ENCODE results near the gene PDE9A.
A peak's percentile ranks its signal among the peaks of the same experiment; 100 is the strongest.

The PDE9A gene

GRCh38 chr21:42731264-42732032, 78.0 kb downstream of the PDE9A start:
- Histone ChIP-seq H3K27ac (ENCODE audit: low read length) (no peak overlapping the region), H3K79me2 (ENCODE audit: low read length) (no peaks in the 10 kb centered on the region), H3K27me3 (replicated peaks; ENCODE audit: insufficient read depth, low read length) (peaks cover 95% of the 10 kb centered on the region), H3K4me3 (ENCODE audit: low read length) (no peak overlapping the region), H3K9me3 (replicated peaks; ENCODE audit: insufficient read depth, low read length) (no peaks in the 10 kb centered on the region), H3K4me1 (ENCODE audit: low read length) (peaks cover 16% of the 10 kb centered on the region), H3F3A (ENCODE audit: insufficient read depth, low read length) (no peaks in the 10 kb centered on the region), H2AFZ (ENCODE audit: low read length) (no peak overlapping the region), H3K9me2 (replicated peaks; ENCODE audit: insufficient read depth, low read length) (no peaks in the 10 kb centered on the region), H4K20me1 (ENCODE audit: insufficient read depth, low read length) (no peaks in the 10 kb centered on the region), H3K36me3 (replicated peaks; ENCODE audit: insufficient read depth, low read length) (no peaks in the 10 kb centered on the region), H3K4me2 (ENCODE audit: low read depth, low read length) (no peak overlapping the region), H3K9ac (ENCODE audit: low read length) (no peak overlapping the region)
- DNase-seq, result no peak
- no peak for TF ChIP-seq EZH2phosphoT487 (IDR thresholded peaks at IDR 0.05; ENCODE audit: low read length)
- no peak for TF ChIP-seq EZH2 (optimal IDR thresholded peaks at IDR 0.05; ENCODE audit: low read depth, low read length)

GRCh38 chr21:42732033-42732410, 78.6 kb downstream of the PDE9A start:
- no peaks in the 10 kb centered on the region for H3K36me3 ChIP-seq (replicated peaks; ENCODE audit: insufficient read depth, low read length)
- no peak for DNase-seq
- H3K27ac ChIP-seq (ENCODE audit: low read length), result no peak overlapping the region
- H3K9ac ChIP-seq (ENCODE audit: low read length), result no peak overlapping the region
- no peak overlapping the region for H3K4me2 ChIP-seq (ENCODE audit: low read depth, low read length)
- no peaks in the 10 kb centered on the region for H3K9me3 ChIP-seq (replicated peaks; ENCODE audit: insufficient read depth, low read length)
- H4K20me1 ChIP-seq (ENCODE audit: insufficient read depth, low read length), result no peaks in the 10 kb centered on the region
- no peak overlapping the region for H3K4me3 ChIP-seq (ENCODE audit: low read length)
- peaks cover 96% of the 10 kb centered on the region for H3K27me3 ChIP-seq (replicated peaks; ENCODE audit: insufficient read depth, low read length)
- no peaks in the 10 kb centered on the region for H3K9me2 ChIP-seq (replicated peaks; ENCODE audit: insufficient read depth, low read length)
- H2AFZ ChIP-seq (ENCODE audit: low read length), result no peak overlapping the region
- TF ChIP-seq CTCF (IDR thresholded peaks at IDR 0.05; ENCODE audit: low read length) (no peak), EZH2phosphoT487 (IDR thresholded peaks at IDR 0.05; ENCODE audit: low read length) (no peak), EZH2 (optimal IDR thresholded peaks at IDR 0.05; ENCODE audit: low read depth, low read length) (no peak)
- H3K4me1 ChIP-seq (ENCODE audit: low read length), result peaks cover 16% of the 10 kb centered on the region
- H3K79me2 ChIP-seq (ENCODE audit: low read length), result no peaks in the 10 kb centered on the region
- no peaks in the 10 kb centered on the region for H3F3A ChIP-seq (ENCODE audit: insufficient read depth, low read length)

GRCh38 chr21:42733037-42733627, 79.7 kb downstream of the PDE9A start:
- Histone ChIP-seq H4K20me1 (ENCODE audit: insufficient read depth, low read length) (no peaks in the 10 kb centered on the region), H3K36me3 (replicated peaks; ENCODE audit: insufficient read depth, low read length) (no peaks in the 10 kb centered on the region), H3K27ac (ENCODE audit: low read length) (no peak overlapping the region), H2AFZ (ENCODE audit: low read length) (no peak overlapping the region), H3K79me2 (ENCODE audit: low read length) (no peaks in the 10 kb centered on the region), H3K9ac (ENCODE audit: low read length) (no peak overlapping the region), H3K4me3 (ENCODE audit: low read length) (no peak overlapping the region), H3K9me2 (replicated peaks; ENCODE audit: insufficient read depth, low read length) (no peaks in the 10 kb centered on the region), H3K4me2 (ENCODE audit: low read depth, low read length) (no peak overlapping the region), H3K27me3 (replicated peaks; ENCODE audit: insufficient read depth, low read length) (peaks cover 96% of the 10 kb centered on the region), H3K4me1 (ENCODE audit: low read length) (peaks cover 16% of the 10 kb centered on the region), H3K9me3 (replicated peaks; ENCODE audit: insufficient read depth, low read length) (no peaks in the 10 kb centered on the region), H3F3A (ENCODE audit: insufficient read depth, low read length) (no peaks in the 10 kb centered on the region)
- TF ChIP-seq EZH2phosphoT487 (IDR thresholded peaks at IDR 0.05; ENCODE audit: low read length) (no peak), CTCF (IDR thresholded peaks at IDR 0.05; ENCODE audit: low read length) (no peak), EZH2 (optimal IDR thresholded peaks at IDR 0.05; ENCODE audit: low read depth, low read length) (no peak)
- DNase-seq, result no peak

GRCh38 chr21:42733874-42734273, 80.5 kb downstream of the PDE9A start:
- no peak overlapping the region for H3K9ac ChIP-seq (ENCODE audit: low read length)
- no peak for TF ChIP-seq EZH2 (optimal IDR thresholded peaks at IDR 0.05; ENCODE audit: low read depth, low read length)
- no peak for TF ChIP-seq CTCF (IDR thresholded peaks at IDR 0.05; ENCODE audit: low read length)
- no peaks in the 10 kb centered on the region for H3K36me3 ChIP-seq (replicated peaks; ENCODE audit: insufficient read depth, low read length)

More at GRCh38 chr21:42733874-42734273, 80.5 kb downstream of the PDE9A start:
- no peaks in the 10 kb centered on the region for H4K20me1 ChIP-seq (ENCODE audit: insufficient read depth, low read length)
- 0 out of 2 replicates have a peak overlapping the region, but pooled peaks have one; percentile 37 for H3K4me2 ChIP-seq (ENCODE audit: low read depth, low read length)
- no peak overlapping the region for H3K27ac ChIP-seq (ENCODE audit: low read length)
- H3K27me3 ChIP-seq (replicated peaks; ENCODE audit: insufficient read depth, low read length), result peaks cover 96% of the 10 kb centered on the region
- H3K4me3 ChIP-seq (ENCODE audit: low read length), result no peak overlapping the region
- H3K79me2 ChIP-seq (ENCODE audit: low read length), result no peaks in the 10 kb centered on the region
- H3K9me2 ChIP-seq (replicated peaks; ENCODE audit: insufficient read depth, low read length), result no peaks in the 10 kb centered on the region
- no peaks in the 10 kb centered on the region for H3F3A ChIP-seq (ENCODE audit: insufficient read depth, low read length)
- no peak overlapping the region for H2AFZ ChIP-seq (ENCODE audit: low read length)
- no peak for DNase-seq
- H3K4me1 ChIP-seq (ENCODE audit: low read length), result peaks cover 16% of the 10 kb centered on the region
- no peaks in the 10 kb centered on the region for H3K9me3 ChIP-seq (replicated peaks; ENCODE audit: insufficient read depth, low read length)
